GM19239 (cell line): ENCODE results near the gene SERGEF.
"Not testable (repeated sequence)": the region's sequence is repeated elsewhere in the genome, so short reads cannot be mapped to it uniquely, and the experiment has no call there.

Source experiments
- DNase-seq: peaks from one replicate; pipeline ENCODE4 v3.0.0; 2011; ENCODE audit warnings: low spot score; ENCODE audit not compliant: insufficient read length
- FAIRE-seq: peaks from 2 replicates; lab custom pipeline; 2011; peaks lifted over from hg19 to GRCh38; lab: Jason Lieb, UNC

Gene SERGEF

GRCh38 chr11:17873586-17873985, 139.3 kb downstream of the SERGEF start:
- FAIRE-seq (no peak), DNase-seq (no peak)

GRCh38 chr11:17868398-17868797, 144.4 kb downstream of the SERGEF start:
- not testable (repeated sequence) for FAIRE-seq

GRCh38 chr11:17867341-17867740, 145.5 kb downstream of the SERGEF start:
- no peak for DNase-seq
- no peak for FAIRE-seq

More at GRCh38 chr11:17868398-17868797, 144.4 kb downstream of the SERGEF start:
- DNase-seq, result not testable (repeated sequence)

GRCh38 chr11:17865765-17866428, 146.9 kb downstream of the SERGEF start:
- FAIRE-seq (no peak), DNase-seq (no peak)

GRCh38 chr11:17864478-17864941, 148.3 kb downstream of the SERGEF start:
- DNase-seq, result no peak

GRCh38 chr11:17861036-17861755, 151.7 kb downstream of the SERGEF start:
- FAIRE-seq, result no peak

More at GRCh38 chr11:17864478-17864941, 148.3 kb downstream of the SERGEF start:
- peak; percentile 57 for FAIRE-seq

GRCh38 chr11:17859552-17859951, 153.3 kb downstream of the SERGEF start:
- no peak for FAIRE-seq
- DNase-seq, result no peak

More at GRCh38 chr11:17861036-17861755, 151.7 kb downstream of the SERGEF start:
- no peak for DNase-seq

- DNase-seq, result no peak
- peak; percentile 53 for FAIRE-seq
Measured at GRCh38 chr11:17855531-17856290, 157.1 kb downstream of the SERGEF start.

GRCh38 chr11:17853280-17853679, 159.6 kb downstream of the SERGEF start:
- FAIRE-seq, result no peak
- DNase-seq, result no peak

- DNase-seq (no peak), FAIRE-seq (no peak)
Measured at GRCh38 chr11:17852246-17852645, 160.6 kb downstream of the SERGEF start.

GRCh38 chr11:17851697-17852096, 161.2 kb downstream of the SERGEF start:
- no peak for FAIRE-seq

GRCh38 chr11:17850336-17850735, 162.5 kb downstream of the SERGEF start:
- FAIRE-seq (no peak), DNase-seq (no peak)

More at GRCh38 chr11:17851697-17852096, 161.2 kb downstream of the SERGEF start:
- no peak for DNase-seq

- DNase-seq (no peak), FAIRE-seq (no peak)
Measured at GRCh38 chr11:17848715-17849114, 164.1 kb downstream of the SERGEF start.

- DNase-seq (no peak), FAIRE-seq (no peak)
Measured at GRCh38 chr11:17846852-17847453, 165.9 kb downstream of the SERGEF start.

GRCh38 chr11:17845431-17845881, 167.4 kb downstream of the SERGEF start:
- no peak for FAIRE-seq
- no peak for DNase-seq

- FAIRE-seq (no peak), DNase-seq (no peak)
Measured at GRCh38 chr11:17840101-17840548, 172.7 kb downstream of the SERGEF start.

GRCh38 chr11:17839450-17839849, 173.4 kb downstream of the SERGEF start:
- DNase-seq, result no peak
- no peak for FAIRE-seq

GRCh38 chr11:17838102-17838501, 174.7 kb downstream of the SERGEF start:
- DNase-seq (no peak), FAIRE-seq (no peak)

- no peak for DNase-seq
- FAIRE-seq, result no peak
Measured at GRCh38 chr11:17831883-17832282, 181.0 kb downstream of the SERGEF start.

GRCh38 chr11:17831228-17831627, 181.6 kb downstream of the SERGEF start:
- no peak for DNase-seq
- FAIRE-seq, result no peak
